ENCODE data around the gene B3GLCT. TPM values are rescaled to one million over a fixed set of nuclear protein-coding genes. Genes with fewer than 3 reads are reported as not detected.
"Not testable (repeated sequence)": the region's sequence is repeated elsewhere in the genome, so short reads cannot be mapped to it uniquely, and the experiment has no call there.

The B3GLCT gene
- total RNA-seq, 1 experiment from 2014 or later = 3.9 TPM

GRCh38 chr13:31216916-31217315, 17.1 kb downstream of the B3GLCT start:
- H3K9me2 ChIP-seq (ENCODE audit: insufficient read depth); H3K27me3 ChIP-seq (ENCODE audit: insufficient read depth, low read length); H4K20me1 ChIP-seq (ENCODE audit: insufficient read depth); H2AFZ ChIP-seq (ENCODE audit: low read depth, low read length, poor library complexity, severe bottlenecking); intact Hi-C loops (cut with micrococcal nuclease); ATAC-seq; BruUV-seq (replicated peaks); H3K36me3 ChIP-seq (ENCODE audit: control insufficient read depth in 1 of 2, insufficient read depth in 2 of 2, low read length in 2 of 2); H3K79me2 ChIP-seq (ENCODE audit: insufficient read depth, low read length); H3K4me2 ChIP-seq (ENCODE audit: low read length); H3K9me3 ChIP-seq (ENCODE audit: control insufficient read depth in 1 of 2, insufficient read depth in 1 of 2, low read depth in 1 of 2, low read length in 2 of 2); CTCF ChIA-PET; H3K4me3 ChIP-seq (replicated peaks in 1 of 2; ENCODE audit: low read depth in 1 of 2, low read length in 2 of 2); RAD21 ChIA-PET (ENCODE audit: low non-redundant PET in 1 of 2, low total read pairs in 2 of 2, uncharacterized antibody in 2 of 2, unreplicated experiment in 2 of 2); DNase-seq (ENCODE audit: low read depth, low spot score); H3K9ac ChIP-seq (ENCODE audit: low read length); POLR2A ChIA-PET; H3K27ac ChIP-seq (ENCODE audit: low read depth, low read length): not testable (repeated sequence)
- peaks cover 7 to 11% of the 10 kb centered on the region in 2 experiments for H3K4me1 ChIP-seq (ENCODE audit: control insufficient read depth in 1 of 2, insufficient read depth in 2 of 2, low read length in 2 of 2)

- Histone ChIP-seq H3K9me3 (ENCODE audit: control insufficient read depth in 1 of 2, insufficient read depth in 1 of 2, low read depth in 1 of 2, low read length in 2 of 2) (no peaks in the 10 kb centered on the region), H3K4me2 (ENCODE audit: low read length) (no peak overlapping the region), H3K27ac (ENCODE audit: low read depth, low read length) (no peak overlapping the region), H3K27me3 (ENCODE audit: insufficient read depth, low read length) (no peaks in the 10 kb centered on the region), H3K9ac (ENCODE audit: low read length) (no peak overlapping the region), H3K9me2 (ENCODE audit: insufficient read depth) (no peaks in the 10 kb centered on the region), H4K20me1 (ENCODE audit: insufficient read depth) (no peaks in the 10 kb centered on the region), H3K36me3 (ENCODE audit: control insufficient read depth in 1 of 2, insufficient read depth in 2 of 2, low read length in 2 of 2) (no peaks in the 10 kb centered on the region), H3K79me2 (ENCODE audit: insufficient read depth, low read length) (no peaks in the 10 kb centered on the region), H3K4me1 (ENCODE audit: control insufficient read depth in 1 of 2, insufficient read depth in 2 of 2, low read length in 2 of 2) (peaks cover 6 to 9% of the 10 kb centered on the region in 2 experiments), H2AFZ (ENCODE audit: low read depth, low read length, poor library complexity, severe bottlenecking) (no peak overlapping the region), H3K4me3 (replicated peaks in 1 of 2; ENCODE audit: low read depth in 1 of 2, low read length in 2 of 2) (no peak overlapping the region)
- POLR2A ChIA-PET = no interaction called here
- ATAC-seq (no peak), DNase-seq (ENCODE audit: low read depth, low spot score) (no peak)
- BruUV-seq (replicated peaks) = no TSS peak
- RAD21 ChIA-PET (ENCODE audit: low non-redundant PET in 1 of 2, low total read pairs in 2 of 2, uncharacterized antibody in 2 of 2, unreplicated experiment in 2 of 2) = no interaction called here
- CTCF ChIA-PET = interaction anchor here (1.4 kb wide), 1 partner anchor 16 kb away, joined by 6 read pairs; no protein-coding TSS in a partner anchor
- intact Hi-C loops (cut with micrococcal nuclease) = no loop called here
- no peak for TF ChIP-seq FOSL1 (IDR thresholded peaks at IDR 0.05; ENCODE audit: low read depth)
- TF ChIP-seq TCF7L2 (IDR thresholded peaks at IDR 0.05; ENCODE audit: borderline replicate concordance, extremely low read depth, insufficient read depth, insufficient read length) = no peak
- no peak for TF ChIP-seq EZH2 (IDR thresholded peaks at IDR 0.05)
- TF ChIP-seq SRF (IDR thresholded peaks at IDR 0.05; ENCODE audit: low read depth) = no peak
- TF ChIP-seq ATF3 (IDR thresholded peaks at IDR 0.05) = no peak
- TF ChIP-seq EZH2phosphoT487 (IDR thresholded peaks at IDR 0.05; ENCODE audit: borderline replicate concordance) = no peak
- no peak for TF ChIP-seq ZNF274 (IDR thresholded peaks at IDR 0.05; ENCODE audit: low read depth, low read length)
Measured at GRCh38 chr13:31219909-31220598, 20.3 kb downstream of the B3GLCT start.

Data from HCT116 (cell line).